Measurements from ENCODE around the gene GJC3. TPM values are rescaled to one million over a fixed set of nuclear protein-coding genes. Genes with fewer than 3 reads are reported as not detected.
"Not testable (repeated sequence)": the region's sequence is repeated elsewhere in the genome, so short reads cannot be mapped to it uniquely, and the experiment has no call there.

Gene GJC3
- total RNA-seq, result under 1 TPM in 1 of 2 experiments, not detected in 1; 0.21 TPM

GRCh38 chr7:99928994-99929729, at the start of gene GJC3:
Gene GJC3, minus strand, starts transcription at chr7:99929620. Its CDS starts 0 bp downstream, at chr7:99929620.
- ATAC-seq (peak; percentile 90), DNase-seq (peak; percentile 60)
- no peaks in the 10 kb centered on the region for H3K9me3 Mint-ChIP-seq (ENCODE audit: insufficient read depth)
- H3K27ac Mint-ChIP-seq, result peak within 1 kb of the TSS; percentile 6
- ChIA-PET POLR2A (interaction anchor here (0.6 to 1.7 kb wide), 2 partner anchors 10 to 161 kb away, joined by 5 to 13 read pairs; partner anchors contain the start of gene TRIM4), CTCF (interaction anchor here (0.6 to 3.0 kb wide), 13 partner anchors 9 to 211 kb away, joined by 3 to 29 read pairs (median 5); partner anchors contain the start of gene TRIM4)
- H3K4me1 Mint-ChIP-seq (ENCODE audit: low read depth), result peaks cover 22% of the 10 kb centered on the region
- H3K27me3 Mint-ChIP-seq (ENCODE audit: low read depth), result peaks cover 28% of the 10 kb centered on the region
- no peaks in the 10 kb centered on the region for H3K36me3 Mint-ChIP-seq (ENCODE audit: low read depth)
- peak within 1 kb of the TSS; percentile 63 for H3K4me3 Mint-ChIP-seq

- peaks cover 15% of the 10 kb centered on the region for H3K4me1 Mint-ChIP-seq (ENCODE audit: low read depth)
- ATAC-seq, result no peak
Observed at GRCh38 chr7:99976626-99977025, 47.2 kb upstream of the GJC3 start.

GRCh38 chr7:99975782-99976521, 46.5 kb upstream of the GJC3 start, which contains the start of gene AZGP1:
Gene AZGP1, minus strand, starts transcription at chr7:99976031. Its CDS starts 11 bp downstream, at chr7:99976020.
- POLR2A ChIA-PET, result no interaction called here
- no peak within 1 kb of the TSS for H3K4me3 Mint-ChIP-seq
- peaks cover 3% of the 10 kb centered on the region for H3K27me3 Mint-ChIP-seq (ENCODE audit: low read depth)
- DNase-seq, result no peak
- CTCF ChIA-PET, result interaction anchor here (0.6 to 7.9 kb wide), 3 partner anchors 59 to 1314 kb away, joined by 3 to 73 read pairs (median 4); partner anchors contain the start of gene TRIM4
- no peak for ATAC-seq
- no peak within 1 kb of the TSS for H3K27ac Mint-ChIP-seq
- no peaks in the 10 kb centered on the region for H3K9me3 Mint-ChIP-seq (ENCODE audit: insufficient read depth)
- H3K4me1 Mint-ChIP-seq (ENCODE audit: low read depth), result peaks cover 18% of the 10 kb centered on the region
- H3K36me3 Mint-ChIP-seq (ENCODE audit: low read depth), result no peaks in the 10 kb centered on the region

More at GRCh38 chr7:99976626-99977025, 47.2 kb upstream of the GJC3 start:
- H3K27ac Mint-ChIP-seq, result no peak overlapping the region
- H3K36me3 Mint-ChIP-seq (ENCODE audit: low read depth), result no peaks in the 10 kb centered on the region
- ChIA-PET POLR2A (no interaction called here), CTCF (interaction anchor here (0.9 to 7.9 kb wide), 2 partner anchors 59 to 153 kb away, joined by 4 to 73 read pairs; partner anchors contain the start of gene TRIM4)
- H3K4me3 Mint-ChIP-seq, result no peak overlapping the region
- no peaks in the 10 kb centered on the region for H3K9me3 Mint-ChIP-seq (ENCODE audit: insufficient read depth)
- H3K27me3 Mint-ChIP-seq (ENCODE audit: low read depth), result peaks cover 3% of the 10 kb centered on the region
- DNase-seq, result no peak

- ATAC-seq, result no peak
- Mint-ChIP-seq H3K4me3 (no peak overlapping the region), H3K27ac (no peak overlapping the region), H3K9me3 (ENCODE audit: insufficient read depth) (no peaks in the 10 kb centered on the region), H3K4me1 (ENCODE audit: low read depth) (peaks cover 7% of the 10 kb centered on the region), H3K27me3 (ENCODE audit: low read depth) (peaks cover 7% of the 10 kb centered on the region), H3K36me3 (ENCODE audit: low read depth) (no peaks in the 10 kb centered on the region)
- DNase-seq, result no peak
- CTCF ChIA-PET, result no interaction called here
- POLR2A ChIA-PET, result no interaction called here
Observed at GRCh38 chr7:99974681-99975080, 45.3 kb upstream of the GJC3 start.

GRCh38 chr7:99973817-99974216, 44.4 kb upstream of the GJC3 start:
- ATAC-seq, CTCF ChIA-PET, H3K27ac Mint-ChIP-seq: not testable (repeated sequence)

GRCh38 chr7:99971242-99971641, 41.8 kb upstream of the GJC3 start:
- Mint-ChIP-seq H3K27ac (no peak overlapping the region), H3K4me1 (ENCODE audit: low read depth) (peaks cover 6% of the 10 kb centered on the region), H3K9me3 (ENCODE audit: insufficient read depth) (no peaks in the 10 kb centered on the region), H3K4me3 (no peak overlapping the region), H3K27me3 (ENCODE audit: low read depth) (peaks cover 12% of the 10 kb centered on the region), H3K36me3 (ENCODE audit: low read depth) (no peaks in the 10 kb centered on the region)
- POLR2A ChIA-PET, result no interaction called here
- DNase-seq (no peak), ATAC-seq (no peak)
- CTCF ChIA-PET, result interaction anchor here (2.2 kb wide), 1 partner anchor 58 kb away, joined by 7 read pairs; no protein-coding TSS in a partner anchor

More at GRCh38 chr7:99973817-99974216, 44.4 kb upstream of the GJC3 start:
- H3K36me3 Mint-ChIP-seq (ENCODE audit: low read depth); DNase-seq; H3K9me3 Mint-ChIP-seq (ENCODE audit: insufficient read depth); H3K4me3 Mint-ChIP-seq; POLR2A ChIA-PET; H3K4me1 Mint-ChIP-seq (ENCODE audit: low read depth); H3K27me3 Mint-ChIP-seq (ENCODE audit: low read depth): not testable (repeated sequence)

GRCh38 chr7:99969813-99970212, 40.4 kb upstream of the GJC3 start:
- CTCF ChIA-PET, result interaction anchor here (0.6 kb wide), 1 partner anchor 59 kb away, joined by 4 read pairs; no protein-coding TSS in a partner anchor
- H3K36me3 Mint-ChIP-seq (ENCODE audit: low read depth); H3K4me1 Mint-ChIP-seq (ENCODE audit: low read depth); H3K27ac Mint-ChIP-seq; DNase-seq; POLR2A ChIA-PET; H3K4me3 Mint-ChIP-seq; H3K9me3 Mint-ChIP-seq (ENCODE audit: insufficient read depth); ATAC-seq; H3K27me3 Mint-ChIP-seq (ENCODE audit: low read depth): not testable (repeated sequence)

GRCh38 chr7:99969298-99969697, 39.9 kb upstream of the GJC3 start:
- ChIA-PET CTCF (interaction anchor here (0.6 to 2.8 kb wide), 2 partner anchors 10 to 58 kb away, joined by 4 to 10 read pairs; no protein-coding TSS in a partner anchor), POLR2A (no interaction called here)
- H3K27me3 Mint-ChIP-seq (ENCODE audit: low read depth), result peaks cover 9% of the 10 kb centered on the region
- H3K9me3 Mint-ChIP-seq (ENCODE audit: insufficient read depth), result no peaks in the 10 kb centered on the region
- H3K4me1 Mint-ChIP-seq (ENCODE audit: low read depth), result peaks cover 4% of the 10 kb centered on the region
- ATAC-seq (no peak), DNase-seq (no peak)
- H3K36me3 Mint-ChIP-seq (ENCODE audit: low read depth), result no peaks in the 10 kb centered on the region
- H3K4me3 Mint-ChIP-seq, result no peak overlapping the region
- H3K27ac Mint-ChIP-seq, result no peak overlapping the region

GRCh38 chr7:99958564-99959227, 29.3 kb upstream of the GJC3 start:
- CTCF ChIA-PET, result no interaction called here
- Mint-ChIP-seq H3K36me3 (ENCODE audit: low read depth) (no peaks in the 10 kb centered on the region), H3K27ac (no peak overlapping the region)

GRCh38 chr7:99955247-99955646, 25.8 kb upstream of the GJC3 start:
- Mint-ChIP-seq H3K4me3 (no peak overlapping the region), H3K27me3 (ENCODE audit: low read depth) (peaks cover 13% of the 10 kb centered on the region), H3K9me3 (ENCODE audit: insufficient read depth) (peaks cover 6% of the 10 kb centered on the region), H3K36me3 (ENCODE audit: low read depth) (no peaks in the 10 kb centered on the region), H3K27ac (no peak overlapping the region), H3K4me1 (ENCODE audit: low read depth) (peaks cover 4% of the 10 kb centered on the region)
- no peak for ATAC-seq
- POLR2A ChIA-PET, result interaction anchor here (0.6 kb wide), 1 partner anchor 432 kb away, joined by 3 read pairs; no protein-coding TSS in a partner anchor
- DNase-seq, result no peak
- CTCF ChIA-PET, result interaction anchor here (0.8 kb wide), 1 partner anchor 35 kb away, joined by 3 read pairs; no protein-coding TSS in a partner anchor

More at GRCh38 chr7:99958564-99959227, 29.3 kb upstream of the GJC3 start:
- H3K4me1 Mint-ChIP-seq (ENCODE audit: low read depth), result peaks cover 1% of the 10 kb centered on the region
- H3K27me3 Mint-ChIP-seq (ENCODE audit: low read depth), result peaks cover 17% of the 10 kb centered on the region
- DNase-seq (no peak), ATAC-seq (no peak)
- POLR2A ChIA-PET, result no interaction called here
- H3K9me3 Mint-ChIP-seq (ENCODE audit: insufficient read depth), result no peaks in the 10 kb centered on the region
- no peak overlapping the region for H3K4me3 Mint-ChIP-seq

- H3K36me3 Mint-ChIP-seq (ENCODE audit: low read depth); CTCF ChIA-PET; POLR2A ChIA-PET; H3K4me1 Mint-ChIP-seq (ENCODE audit: low read depth); H3K4me3 Mint-ChIP-seq; ATAC-seq; H3K9me3 Mint-ChIP-seq (ENCODE audit: insufficient read depth); H3K27ac Mint-ChIP-seq; DNase-seq: not testable (repeated sequence)
- peaks cover 14% of the 10 kb centered on the region for H3K27me3 Mint-ChIP-seq (ENCODE audit: low read depth)
Observed at GRCh38 chr7:99954643-99955042, 25.2 kb upstream of the GJC3 start.

All from activated CD8-positive, alpha-beta T cell treated with anti-CD3 and anti-CD28 coated beads, Interleukin-2, amount 10 ng/mL, durations not matched to agents 7 days and 5 days (primary cell).